ENCODE measurements around the gene PELO. TPM values are rescaled to one million over a fixed set of nuclear protein-coding genes. Genes with fewer than 3 reads are reported as not detected.
"Not testable (repeated sequence)": the region's sequence is repeated elsewhere in the genome, so short reads cannot be mapped to it uniquely, and the experiment has no call there.

PELO gene
- polyA plus RNA-seq, 2 donors = 3.9 to 12.5 TPM

DNA sequence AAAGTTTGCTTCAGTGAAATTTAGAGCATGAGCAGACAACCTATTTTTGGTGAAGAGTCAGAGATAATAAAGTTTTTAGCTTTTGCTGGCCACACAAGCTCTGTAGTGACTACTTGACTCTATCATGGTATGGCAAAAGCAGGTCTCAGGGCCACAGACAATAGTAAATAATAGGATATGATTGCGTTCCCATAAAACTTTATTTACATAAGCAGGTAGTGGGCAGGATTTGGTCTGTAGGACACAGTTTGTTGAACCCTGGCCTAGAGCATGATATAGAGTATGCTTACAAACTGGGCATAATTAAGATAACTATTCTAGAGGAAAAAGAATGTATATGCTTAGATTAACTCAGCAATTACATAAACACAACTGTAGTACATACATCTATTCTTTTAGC lies 30.1 kb downstream of the PELO start:
- no peaks in the 10 kb centered on the region for H3K9me3 ChIP-seq (ENCODE audit: control insufficient read depth in 2 of 2, insufficient read depth in 1 of 2, low read depth in 1 of 2, low read length in 1 of 2)
- 76 to 90% methylated on average over 1 of the region's 1 CpG for WGBS, 2 donors
- no peaks in the 10 kb centered on the region for H3K27me3 ChIP-seq (ENCODE audit: control insufficient read depth in 1 of 2, insufficient read depth in 2 of 2, low read length in 2 of 2)
- H3K27ac ChIP-seq (ENCODE audit: low read depth in 2 of 2, low read length in 1 of 2) = no peak overlapping the region
- peaks cover 0 to 3% of the 10 kb centered on the region in 2 donors for H3K4me1 ChIP-seq (ENCODE audit: control insufficient read depth in 2 of 2, insufficient read depth in 2 of 2, low read length in 1 of 2)
- H3K4me3 ChIP-seq (ENCODE audit: low read depth in 1 of 2, low read length in 2 of 2) = no peak overlapping the region
- no peaks in the 10 kb centered on the region for H3K36me3 ChIP-seq (ENCODE audit: control insufficient read depth in 2 of 2, insufficient read depth in 2 of 2, low read length in 1 of 2)

DNA sequence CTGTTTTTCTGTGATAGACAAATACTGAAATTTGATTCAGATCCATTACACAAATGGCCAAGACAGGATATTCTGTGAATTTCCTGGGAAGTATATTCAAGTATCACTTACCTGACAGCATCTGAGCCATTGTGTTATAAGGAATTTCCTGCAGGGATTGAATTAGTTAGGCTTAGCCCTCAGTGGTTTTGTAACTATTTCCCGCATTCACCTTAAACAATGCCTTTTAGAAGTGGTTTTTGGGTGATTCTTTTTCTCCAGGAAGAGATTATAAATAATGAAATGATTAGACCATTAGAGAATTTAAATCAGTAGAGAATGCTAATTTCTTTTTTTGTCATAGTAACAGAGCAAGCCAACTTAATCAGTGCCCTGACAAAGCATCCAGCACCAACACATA lies 30.6 kb downstream of the PELO start:
- H3K4me3 ChIP-seq (ENCODE audit: low read depth in 1 of 2, low read length in 2 of 2) = no peak overlapping the region
- no peaks in the 10 kb centered on the region for H3K36me3 ChIP-seq (ENCODE audit: control insufficient read depth in 2 of 2, insufficient read depth in 2 of 2, low read length in 1 of 2)
- no peaks in the 10 kb centered on the region for H3K27me3 ChIP-seq (ENCODE audit: control insufficient read depth in 1 of 2, insufficient read depth in 2 of 2, low read length in 2 of 2)
- no peak overlapping the region for H3K27ac ChIP-seq (ENCODE audit: low read depth in 2 of 2, low read length in 1 of 2)
- no peaks in the 10 kb centered on the region for H3K9me3 ChIP-seq (ENCODE audit: control insufficient read depth in 2 of 2, insufficient read depth in 1 of 2, low read depth in 1 of 2, low read length in 1 of 2)
- 88 to 89% methylated on average over 1 of the region's 1 CpG for WGBS, 2 donors
- H3K4me1 ChIP-seq (ENCODE audit: control insufficient read depth in 2 of 2, insufficient read depth in 2 of 2, low read length in 1 of 2) = peaks cover 0 to 3% of the 10 kb centered on the region in 2 donors

DNA sequence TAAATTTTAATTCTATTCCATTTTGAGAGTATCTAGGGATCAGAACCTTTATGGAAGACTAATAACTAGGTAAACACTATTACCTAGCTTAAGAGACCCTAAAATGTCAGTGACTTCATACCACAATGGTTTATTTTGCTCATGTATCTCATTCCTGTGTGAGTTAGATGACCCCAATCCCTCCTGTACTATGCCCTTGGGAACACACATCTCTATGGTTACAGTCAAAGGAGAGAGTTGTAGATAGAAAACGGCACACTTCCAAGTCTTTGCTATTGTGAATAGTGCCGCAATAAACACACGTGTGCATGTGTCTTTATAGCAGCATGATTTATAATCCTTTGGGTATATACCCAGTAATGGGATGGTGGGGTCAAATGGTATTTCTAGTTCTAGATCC lies 31.1 kb downstream of the PELO start:
- not testable (repeated sequence) for H3K27me3 ChIP-seq (ENCODE audit: control insufficient read depth in 1 of 2, insufficient read depth in 2 of 2, low read length in 2 of 2); H3K27ac ChIP-seq (ENCODE audit: low read depth in 2 of 2, low read length in 1 of 2); H3K36me3 ChIP-seq (ENCODE audit: control insufficient read depth in 2 of 2, insufficient read depth in 2 of 2, low read length in 1 of 2); H3K4me3 ChIP-seq (ENCODE audit: low read depth in 1 of 2, low read length in 2 of 2); H3K9me3 ChIP-seq (ENCODE audit: control insufficient read depth in 2 of 2, insufficient read depth in 1 of 2, low read depth in 1 of 2, low read length in 1 of 2); H3K4me1 ChIP-seq (ENCODE audit: control insufficient read depth in 2 of 2, insufficient read depth in 2 of 2, low read length in 1 of 2)
- 83 to 87% methylated on average over 3 of the region's 3 CpGs for WGBS, 2 donors

DNA sequence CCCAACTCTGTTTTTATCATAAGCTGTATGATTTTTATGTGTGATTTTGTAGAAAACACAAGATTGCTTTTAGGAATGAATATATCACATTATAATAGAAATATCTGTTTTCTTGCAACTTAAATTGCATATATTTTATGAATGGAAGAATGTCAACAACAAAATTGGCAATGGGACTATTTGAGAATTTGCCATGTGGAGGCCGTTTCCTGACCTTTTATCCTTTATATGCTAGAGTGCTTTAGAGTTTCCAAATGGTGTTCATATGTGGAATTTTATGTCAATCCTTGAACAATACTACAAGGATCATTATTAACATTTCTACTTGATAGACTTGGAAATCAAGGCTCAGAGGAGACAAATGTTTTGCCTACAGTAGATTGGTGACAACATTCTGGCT lies 34.2 kb downstream of the PELO start:
- H3K27me3 ChIP-seq (ENCODE audit: control insufficient read depth in 1 of 2, insufficient read depth in 2 of 2, low read length in 2 of 2) = no peaks in the 10 kb centered on the region
- H3K4me1 ChIP-seq (ENCODE audit: control insufficient read depth in 2 of 2, insufficient read depth in 2 of 2, low read length in 1 of 2) = no peaks in the 10 kb centered on the region
- no peak overlapping the region for H3K27ac ChIP-seq (ENCODE audit: low read depth in 2 of 2, low read length in 1 of 2)
- WGBS, 2 donors = 37 to 53% methylated on average over 1 of the region's 1 CpG
- no peak overlapping the region for H3K4me3 ChIP-seq (ENCODE audit: low read depth in 1 of 2, low read length in 2 of 2)
- H3K9me3 ChIP-seq (ENCODE audit: control insufficient read depth in 2 of 2, insufficient read depth in 1 of 2, low read depth in 1 of 2, low read length in 1 of 2) = no peaks in the 10 kb centered on the region
- H3K36me3 ChIP-seq (ENCODE audit: control insufficient read depth in 2 of 2, insufficient read depth in 2 of 2, low read length in 1 of 2) = no peaks in the 10 kb centered on the region

DNA sequence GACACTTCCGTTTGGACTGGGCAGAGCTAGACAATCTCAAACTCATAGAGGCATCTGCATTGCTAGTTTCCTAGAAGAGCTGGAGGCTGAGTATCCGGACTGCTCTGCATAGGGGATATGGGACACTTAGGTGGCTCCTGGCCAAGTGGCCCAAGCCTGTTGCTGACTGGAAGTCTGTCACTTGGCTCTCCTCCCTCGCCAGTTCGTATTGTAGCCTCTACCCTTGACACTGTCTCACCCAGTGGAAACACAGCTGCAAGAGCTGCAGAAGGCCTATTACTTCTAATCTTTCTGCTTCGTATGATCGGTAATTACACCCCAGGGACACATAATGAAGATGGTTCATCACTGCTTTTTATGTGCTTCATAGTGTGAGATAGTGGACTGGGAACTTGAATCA lies 34.7 kb downstream of the PELO start:
- H3K36me3 ChIP-seq (ENCODE audit: control insufficient read depth in 2 of 2, insufficient read depth in 2 of 2, low read length in 1 of 2) = no peaks in the 10 kb centered on the region
- H3K4me1 ChIP-seq (ENCODE audit: control insufficient read depth in 2 of 2, insufficient read depth in 2 of 2, low read length in 1 of 2) = no peaks in the 10 kb centered on the region
- H3K4me3 ChIP-seq (ENCODE audit: low read depth in 1 of 2, low read length in 2 of 2) = no peak overlapping the region
- H3K27ac ChIP-seq (ENCODE audit: low read depth in 2 of 2, low read length in 1 of 2) = no peak overlapping the region
- H3K27me3 ChIP-seq (ENCODE audit: control insufficient read depth in 1 of 2, insufficient read depth in 2 of 2, low read length in 2 of 2) = no peaks in the 10 kb centered on the region
- H3K9me3 ChIP-seq (ENCODE audit: control insufficient read depth in 2 of 2, insufficient read depth in 1 of 2, low read depth in 1 of 2, low read length in 1 of 2) = no peaks in the 10 kb centered on the region
- 67% methylated on average over 6 of the region's 6 CpGs for WGBS, 2 donors

DNA sequence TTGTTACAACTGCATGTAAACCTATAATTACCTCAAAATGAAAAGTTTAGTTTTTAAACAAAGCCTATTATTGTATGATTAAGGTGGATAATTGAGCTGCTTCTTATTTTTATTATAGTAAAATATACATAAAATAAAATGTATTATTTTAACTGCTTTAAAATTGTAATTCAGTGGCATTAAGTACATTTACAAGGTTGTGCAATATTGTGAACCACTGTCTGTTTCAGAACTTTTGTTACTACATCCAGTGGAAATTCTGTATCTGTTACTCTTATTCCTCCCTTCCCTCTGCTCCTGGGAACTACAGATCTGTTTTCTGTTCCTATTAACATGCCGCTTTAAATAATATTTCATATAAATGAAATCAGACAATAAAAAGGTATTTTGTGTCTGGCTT lies 37.1 kb downstream of the PELO start:
- Histone ChIP-seq H3K4me3 (ENCODE audit: low read depth in 1 of 2, low read length in 2 of 2) (no peak overlapping the region), H3K36me3 (ENCODE audit: control insufficient read depth in 2 of 2, insufficient read depth in 2 of 2, low read length in 1 of 2) (no peaks in the 10 kb centered on the region), H3K4me1 (ENCODE audit: control insufficient read depth in 2 of 2, insufficient read depth in 2 of 2, low read length in 1 of 2) (no peaks in the 10 kb centered on the region), H3K27me3 (ENCODE audit: control insufficient read depth in 1 of 2, insufficient read depth in 2 of 2, low read length in 2 of 2) (no peaks in the 10 kb centered on the region), H3K9me3 (ENCODE audit: control insufficient read depth in 2 of 2, insufficient read depth in 1 of 2, low read depth in 1 of 2, low read length in 1 of 2) (no peaks in the 10 kb centered on the region), H3K27ac (ENCODE audit: low read depth in 2 of 2, low read length in 1 of 2) (no peak overlapping the region)
- WGBS, 2 donors = 96 to 100% methylated on average over 1 of the region's 1 CpG

DNA sequence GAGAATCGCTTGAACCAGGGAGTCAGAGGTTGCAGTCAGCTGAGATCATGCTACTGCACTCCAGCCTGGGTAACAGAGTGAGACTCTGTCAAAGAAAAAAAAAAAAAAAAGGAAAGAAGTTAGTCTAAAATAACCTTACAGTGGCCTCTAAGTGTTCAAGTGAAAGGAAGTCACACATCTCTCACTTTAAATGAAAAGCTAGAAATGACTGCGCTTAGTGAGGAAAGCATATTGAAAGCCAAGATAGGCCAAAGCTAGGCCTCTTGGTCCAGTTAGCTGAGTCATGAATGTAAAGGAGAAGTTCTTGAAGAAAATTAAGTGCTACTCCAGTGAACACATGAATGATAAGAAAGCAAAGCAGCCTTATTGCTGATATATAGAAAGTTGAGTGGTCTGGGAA lies 38.1 kb downstream of the PELO start:
- H3K36me3 ChIP-seq (ENCODE audit: control insufficient read depth in 2 of 2, insufficient read depth in 2 of 2, low read length in 1 of 2) = no peaks in the 10 kb centered on the region
- 82 to 87% methylated on average over 2 of the region's 2 CpGs for WGBS, 2 donors
- H3K4me1 ChIP-seq (ENCODE audit: control insufficient read depth in 2 of 2, insufficient read depth in 2 of 2, low read length in 1 of 2) = no peaks in the 10 kb centered on the region
- no peaks in the 10 kb centered on the region for H3K9me3 ChIP-seq (ENCODE audit: control insufficient read depth in 2 of 2, insufficient read depth in 1 of 2, low read depth in 1 of 2, low read length in 1 of 2)
- H3K4me3 ChIP-seq (ENCODE audit: low read depth in 1 of 2, low read length in 2 of 2) = no peak overlapping the region
- H3K27me3 ChIP-seq (ENCODE audit: control insufficient read depth in 1 of 2, insufficient read depth in 2 of 2, low read length in 2 of 2) = no peaks in the 10 kb centered on the region
- no peak overlapping the region for H3K27ac ChIP-seq (ENCODE audit: low read depth in 2 of 2, low read length in 1 of 2)

DNA sequence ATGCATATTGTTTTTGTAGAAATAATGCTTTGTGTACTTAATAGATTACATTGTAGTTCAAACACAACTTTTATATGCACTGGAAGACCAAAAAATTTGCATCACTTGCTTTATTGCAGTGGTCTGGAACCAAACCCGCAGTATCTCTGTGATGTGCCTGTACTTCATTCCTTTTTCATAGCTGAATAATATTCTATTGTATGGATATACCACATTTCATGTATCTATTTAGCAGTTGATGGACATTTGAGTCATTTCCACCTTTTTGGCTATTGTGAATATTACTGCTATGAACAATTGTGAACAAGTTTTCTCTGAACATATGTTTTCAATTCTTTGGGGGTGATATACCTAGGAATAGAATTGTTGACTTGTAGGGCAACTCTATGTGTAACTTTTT lies 40.1 kb downstream of the PELO start:
- 94 to 100% methylated on average over 1 of the region's 1 CpG for WGBS, 2 donors
- Histone ChIP-seq H3K4me1 (ENCODE audit: control insufficient read depth in 2 of 2, insufficient read depth in 2 of 2, low read length in 1 of 2) (no peaks in the 10 kb centered on the region), H3K27ac (ENCODE audit: low read depth in 2 of 2, low read length in 1 of 2) (no peak overlapping the region), H3K4me3 (ENCODE audit: low read depth in 1 of 2, low read length in 2 of 2) (no peak overlapping the region), H3K9me3 (ENCODE audit: control insufficient read depth in 2 of 2, insufficient read depth in 1 of 2, low read depth in 1 of 2, low read length in 1 of 2) (no peaks in the 10 kb centered on the region), H3K27me3 (ENCODE audit: control insufficient read depth in 1 of 2, insufficient read depth in 2 of 2, low read length in 2 of 2) (no peaks in the 10 kb centered on the region), H3K36me3 (ENCODE audit: control insufficient read depth in 2 of 2, insufficient read depth in 2 of 2, low read length in 1 of 2) (no peaks in the 10 kb centered on the region)

DNA sequence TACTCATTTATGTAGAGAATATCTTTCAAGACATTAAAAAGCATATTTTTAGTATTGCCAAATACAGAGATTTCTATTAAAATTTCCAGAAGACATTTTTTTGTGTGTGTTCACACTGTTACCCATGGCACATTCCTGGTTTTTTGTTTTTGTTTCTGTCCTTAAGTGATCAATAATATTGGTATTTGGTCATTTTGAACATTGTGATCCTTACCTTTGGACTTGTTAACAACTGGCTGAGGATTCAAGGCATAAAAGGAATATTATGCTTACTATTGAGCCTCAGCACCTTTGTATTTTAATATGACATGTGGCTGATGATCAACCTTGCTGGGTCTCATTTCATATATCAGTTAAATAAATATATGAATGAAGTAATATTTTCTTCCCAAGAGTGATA lies 41.9 kb downstream of the PELO start:
- Histone ChIP-seq H3K36me3 (ENCODE audit: control insufficient read depth in 2 of 2, insufficient read depth in 2 of 2, low read length in 1 of 2) (no peaks in the 10 kb centered on the region), H3K27ac (ENCODE audit: low read depth in 2 of 2, low read length in 1 of 2) (no peak overlapping the region), H3K9me3 (ENCODE audit: control insufficient read depth in 2 of 2, insufficient read depth in 1 of 2, low read depth in 1 of 2, low read length in 1 of 2) (no peaks in the 10 kb centered on the region), H3K4me3 (ENCODE audit: low read depth in 1 of 2, low read length in 2 of 2) (no peak overlapping the region), H3K4me1 (ENCODE audit: control insufficient read depth in 2 of 2, insufficient read depth in 2 of 2, low read length in 1 of 2) (no peaks in the 10 kb centered on the region), H3K27me3 (ENCODE audit: control insufficient read depth in 1 of 2, insufficient read depth in 2 of 2, low read length in 2 of 2) (no peaks in the 10 kb centered on the region)

DNA sequence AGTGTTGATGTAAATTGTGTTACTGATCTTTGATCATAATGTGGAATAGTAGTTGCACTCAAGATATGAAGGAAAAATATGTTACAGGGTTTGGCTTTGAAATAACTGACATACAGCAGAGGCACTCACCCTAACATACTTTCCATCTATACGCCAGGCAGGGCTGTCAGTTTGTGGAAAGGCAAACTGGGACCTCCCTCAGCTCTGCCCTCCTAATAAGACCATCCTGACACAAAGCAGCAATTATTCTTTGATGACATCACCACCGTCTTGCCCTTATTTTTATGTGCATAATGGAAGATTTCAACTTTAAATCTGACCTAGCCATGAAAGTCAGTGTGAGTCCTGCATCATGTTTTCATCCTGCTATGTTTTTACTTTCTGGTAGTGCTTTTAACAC lies 42.9 kb downstream of the PELO start:
- H3K27ac ChIP-seq (ENCODE audit: low read depth in 2 of 2, low read length in 1 of 2) = no peak overlapping the region
- H3K4me1 ChIP-seq (ENCODE audit: control insufficient read depth in 2 of 2, insufficient read depth in 2 of 2, low read length in 1 of 2) = no peaks in the 10 kb centered on the region
- H3K36me3 ChIP-seq (ENCODE audit: control insufficient read depth in 2 of 2, insufficient read depth in 2 of 2, low read length in 1 of 2) = no peaks in the 10 kb centered on the region
- H3K27me3 ChIP-seq (ENCODE audit: control insufficient read depth in 1 of 2, insufficient read depth in 2 of 2, low read length in 2 of 2) = no peaks in the 10 kb centered on the region
- H3K4me3 ChIP-seq (ENCODE audit: low read depth in 1 of 2, low read length in 2 of 2) = no peak overlapping the region
- H3K9me3 ChIP-seq (ENCODE audit: control insufficient read depth in 2 of 2, insufficient read depth in 1 of 2, low read depth in 1 of 2, low read length in 1 of 2) = no peaks in the 10 kb centered on the region
- WGBS, 2 donors = 80% methylated on average over 2 of the region's 2 CpGs
